Ishikawa (cell line): ENCODE measurements around the gene KNG1.

Experiments used
- CEBPB ChIP-seq: IDR thresholded peaks from 2 replicates; pipeline ENCODE4 v1.6.1; 2012
- CREB1 ChIP-seq: IDR thresholded peaks from 2 replicates; pipeline ENCODE4 v1.6.1; 2012; ENCODE audit warnings: low read depth
- EP300 ChIP-seq: IDR thresholded peaks from 2 replicates; pipeline ENCODE4 v1.6.1; 2012; ENCODE audit warnings: borderline replicate concordance
- FOXM1 ChIP-seq: IDR thresholded peaks from 2 replicates; pipeline ENCODE4 v1.6.1; 2012; ENCODE audit warnings: low read depth, borderline replicate concordance
- NFIC ChIP-seq: IDR thresholded peaks from 2 replicates; pipeline ENCODE4 v1.6.1; 2012
- RAD21 ChIP-seq: IDR thresholded peaks from 2 replicates; pipeline ENCODE4 v1.6.1; 2012; ENCODE audit warnings: low read depth
- TAF1 ChIP-seq: IDR thresholded peaks from 2 replicates; pipeline ENCODE4 v1.6.1; 2012; ENCODE audit warnings: low read depth, mild to moderate bottlenecking
- TCF12 ChIP-seq: IDR thresholded peaks from 2 replicates; pipeline ENCODE4 v1.6.1; 2012; ENCODE audit warnings: low read depth
- TEAD4 ChIP-seq: IDR thresholded peaks from 2 replicates; pipeline ENCODE4 v1.6.1; 2012
- ZBTB7A ChIP-seq: IDR thresholded peaks from 2 replicates; pipeline ENCODE4 v1.6.1; 2012; ENCODE audit warnings: low read depth
- TF ChIP-seq, protein P1 (sequence below): IDR thresholded peaks from 2 replicates; pipeline ENCODE4 v1.6.1; 2012
- TF ChIP-seq, protein P2 (sequence below): IDR thresholded peaks from 2 replicates; pipeline ENCODE4 v1.6.1; 2012

DNA sequence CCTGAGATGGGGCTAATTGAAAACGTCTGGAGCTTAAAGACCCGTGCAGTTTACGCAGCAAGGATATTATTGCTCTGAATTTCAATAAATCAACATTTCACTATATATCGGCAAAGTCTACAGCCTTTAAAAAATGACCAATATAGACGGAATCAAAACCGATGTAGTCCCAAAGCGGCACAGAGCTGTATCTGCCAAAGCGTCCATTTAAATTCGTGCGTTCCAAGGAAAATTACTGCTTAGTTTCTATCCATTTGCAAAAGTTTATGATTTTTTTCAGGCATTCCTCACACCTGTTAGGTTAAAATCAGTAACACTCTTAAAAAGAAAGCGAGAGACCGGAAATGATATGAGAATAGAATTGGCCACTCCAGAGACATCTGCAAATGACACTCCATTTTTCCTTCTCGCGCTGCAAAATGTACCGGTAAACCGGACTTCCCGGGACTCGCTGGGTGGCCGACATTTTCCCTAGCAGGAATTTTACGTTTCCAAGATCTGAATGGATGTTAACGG is 65.4 kb downstream of the KNG1 start:
- TF ChIP-seq, protein P1, sequence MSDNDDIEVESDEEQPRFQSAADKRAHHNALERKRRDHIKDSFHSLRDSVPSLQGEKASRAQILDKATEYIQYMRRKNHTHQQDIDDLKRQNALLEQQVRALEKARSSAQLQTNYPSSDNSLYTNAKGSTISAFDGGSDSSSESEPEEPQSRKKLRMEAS, result no peak
- TF ChIP-seq FOXM1 (no peak), CEBPB (no peak), ZBTB7A (no peak), TEAD4 (no peak), TAF1 (no peak), TCF12 (no peak), RAD21 (no peak), NFIC (no peak), EP300 (no peak), CREB1 (no peak)
- TF ChIP-seq, protein P2, sequence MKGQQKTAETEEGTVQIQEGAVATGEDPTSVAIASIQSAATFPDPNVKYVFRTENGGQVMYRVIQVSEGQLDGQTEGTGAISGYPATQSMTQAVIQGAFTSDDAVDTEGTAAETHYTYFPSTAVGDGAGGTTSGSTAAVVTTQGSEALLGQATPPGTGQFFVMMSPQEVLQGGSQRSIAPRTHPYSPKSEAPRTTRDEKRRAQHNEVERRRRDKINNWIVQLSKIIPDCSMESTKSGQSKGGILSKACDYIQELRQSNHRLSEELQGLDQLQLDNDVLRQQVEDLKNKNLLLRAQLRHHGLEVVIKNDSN, result no peak
